HepG2 (cell line): ENCODE data around the gene AHCY. TPM values are rescaled to one million over a fixed set of nuclear protein-coding genes. Genes with fewer than 3 reads are reported as not detected.
A peak's percentile ranks its signal among the peaks of the same experiment; 100 is the strongest.

Experiments
- BATF2 ChIP-seq: sonication (generic); formaldehyde crosslinking; IDR thresholded peaks from 2 replicates; pipeline ENCODE4 v1.8.0; 2022; ENCODE audit warnings: mild to moderate bottlenecking, missing genetic modification reagents, moderate library complexity
- BHLHE40 ChIP-seq: IDR thresholded peaks from 2 replicates; pipeline ENCODE4 v1.6.1; 2011; ENCODE audit warnings: low read length, improper control_type of control experiment
- DDIT3 ChIP-seq: sonication (generic); formaldehyde crosslinking; IDR thresholded peaks from 2 replicates; pipeline ENCODE4 v1.4.0; 2020; ENCODE audit warnings: mild to moderate bottlenecking, missing genetic modification reagents
- ELF3 ChIP-seq: IDR thresholded peaks from 2 replicates; pipeline ENCODE4 v1.6.1; 2016; ENCODE audit warnings: missing genetic modification reagents, missing compliant biosample characterization
- ERF ChIP-seq: IDR thresholded peaks from 2 replicates; pipeline ENCODE4 v1.6.1; 2018; ENCODE audit warnings: missing biosample characterization, missing genetic modification reagents
- FOXP4 ChIP-seq: sonication (generic); formaldehyde crosslinking; IDR thresholded peaks from 2 replicates; pipeline ENCODE4 v1.4.0; 2020; ENCODE audit warnings: missing genetic modification reagents
- GATA4 ChIP-seq: sonication (generic); IDR thresholded peaks from 2 replicates; pipeline ENCODE4 v1.6.1; 2016; ENCODE audit warnings: antibody characterized with exemption, low read depth, borderline replicate concordance
- GZF1 ChIP-seq: sonication (generic); formaldehyde crosslinking; IDR thresholded peaks from 2 replicates; pipeline ENCODE4 v1.5.1; 2020; ENCODE audit warnings: mild to moderate bottlenecking, missing genetic modification reagents
- HMG20B ChIP-seq: conservative IDR thresholded peaks from 2 replicates; pipeline ENCODE4 v1.6.1; 2016; ENCODE audit warnings: missing genetic modification reagents, missing compliant biosample characterization
- HNF1B ChIP-seq: sonication (generic); formaldehyde crosslinking; IDR thresholded peaks from 2 replicates; pipeline ENCODE4 v1.5.1; 2020; ENCODE audit warnings: mild to moderate bottlenecking, moderate library complexity, missing genetic modification reagents
- KLF13 ChIP-seq: sonication (generic); formaldehyde crosslinking; IDR thresholded peaks from 2 replicates; pipeline ENCODE4 v1.4.0; 2020; ENCODE audit warnings: mild to moderate bottlenecking, missing genetic modification reagents
- MEF2D ChIP-seq: sonication (generic); formaldehyde crosslinking; IDR thresholded peaks from 2 replicates; pipeline ENCODE4 v1.5.1; 2020; ENCODE audit warnings: mild to moderate bottlenecking, missing genetic modification reagents
- NR2F1 ChIP-seq, 2 experiments: fragments of 450-650 bp in 1 of 2; formaldehyde crosslinking in 1 of 2; IDR thresholded peaks; 2 replicates each; pipeline versions ENCODE4 v1.5.0 to v1.6.1; 2016 to 2020; ENCODE audit warnings: mild to moderate bottlenecking in 1 of 2, missing compliant biosample characterization in 1 of 2, missing genetic modification reagents in 1 of 2, moderate library complexity in 1 of 2
- PHF5A ChIP-seq: IDR thresholded peaks from one replicate; pipeline ENCODE4 v1.6.1; 2018; ENCODE audit warnings: low read depth, missing genetic modification reagents; ENCODE audit not compliant: unreplicated experiment
- POLR2G ChIP-seq: fragments of 200-400 bp; formaldehyde crosslinking; IDR thresholded peaks from 2 replicates; pipeline ENCODE4 v1.6.1; 2018; ENCODE audit warnings: mild to moderate bottlenecking, low read depth, low read length, moderate library complexity
- SNAPC2 ChIP-seq: sonication (generic); formaldehyde crosslinking; IDR thresholded peaks from 2 replicates; pipeline ENCODE4 v1.8.1; 2022; ENCODE audit warnings: mild to moderate bottlenecking, missing genetic modification reagents
- WIZ ChIP-seq: sonication (generic); formaldehyde crosslinking; IDR thresholded peaks from 2 replicates; pipeline ENCODE4 v1.5.1; 2020; ENCODE audit warnings: mild to moderate bottlenecking, missing genetic modification reagents
- ZFP36 ChIP-seq: fragments of 150-350 bp; IDR thresholded peaks from 2 replicates; pipeline ENCODE4 v1.6.1; 2018; ENCODE audit warnings: borderline replicate concordance, low read length, low read depth; ENCODE audit not compliant: partially characterized antibody
- ZNF12 ChIP-seq: sonication (generic); formaldehyde crosslinking; IDR thresholded peaks from 2 replicates; pipeline ENCODE4 v1.5.0; 2020; ENCODE audit warnings: missing genetic modification reagents
- ZNF143 ChIP-seq: sonication (generic); formaldehyde crosslinking; IDR thresholded peaks from 2 replicates; pipeline ENCODE4 v1.4.0; 2020; ENCODE audit warnings: missing genetic modification reagents
- ZNF512 ChIP-seq: sonication (generic); formaldehyde crosslinking; IDR thresholded peaks from 2 replicates; pipeline ENCODE4 v1.4.0; 2020; ENCODE audit warnings: mild to moderate bottlenecking, missing genetic modification reagents
- ZNF598 ChIP-seq: sonication (generic); formaldehyde crosslinking; IDR thresholded peaks from 2 replicates; pipeline ENCODE4 v1.5.1; 2020; ENCODE audit warnings: mild to moderate bottlenecking, missing genetic modification reagents, borderline replicate concordance
- ZNF878 ChIP-seq: sonication (generic); formaldehyde crosslinking; IDR thresholded peaks from 2 replicates; pipeline ENCODE4 v1.8.1; 2023; ENCODE audit warnings: mild to moderate bottlenecking, missing genetic modification reagents, moderate library complexity
- ZNF891 ChIP-seq: sonication (generic); formaldehyde crosslinking; IDR thresholded peaks from 2 replicates; pipeline ENCODE4 v1.5.0; 2020; ENCODE audit warnings: mild to moderate bottlenecking, missing genetic modification reagents
- polyA plus RNA-seq, 8 experiments: library from polyadenylated mRNA; depleted of rRNA in 3 of 8; stranded (reverse) in 7 of 8; unstranded in 1 of 8; fragments of >200 nt; fragmentation: Illumina TruSeq in 4 of 8; extraction: Trizol in 4 of 8; gene quantifications; 2 replicates each; pipeline versions ENCODE4 v1.2.1 to v1.2.3, GENCODE V29; 2011 to 2016; ENCODE audit warnings: low read depth in 4 of 8, missing spikeins in 1 of 8, mixed read lengths in 1 of 8; ENCODE audit not compliant: insufficient read depth in 1 of 8
- total RNA-seq, 5 experiments: library from RNA; depleted of rRNA; stranded (reverse); fragments of >200 nt; fragmentation: Illumina TruSeq; extraction: Trizol; gene quantifications; 2 replicates each; pipeline ENCODE4 v1.2.3, GENCODE V29; 2016; ENCODE audit warnings: low read depth in 1 of 5

AHCY gene
- total and polyA plus RNA-seq, 2 of the 13 experiments (the other 11 are each of a cell fraction or from before 2014, with no cell fraction given) = 407 to 419 TPM

GRCh38 chr20:34302723-34303533, at the start of gene AHCY (continued):
- TF ChIP-seq WIZ (CRISPR knock-in tag) (peak; percentile 95), ZNF12 (CRISPR knock-in tag) (peak; percentile 8; the same call in 1 of the 2 replicates), GATA4 (peak; percentile 74), ZNF512 (CRISPR knock-in tag) (no peak), KLF13 (CRISPR knock-in tag) (peak; percentile 93; the same call in 1 of the 2 replicates), MEF2D (peak; percentile 23; the same call in 1 of the 2 replicates), ZNF891 (peak; percentile 96), ZNF598 (CRISPR knock-in tag) (peak; percentile 88), HNF1B (peak; percentile 96), PHF5A (peak; percentile 95), BATF2 (0 out of 2 replicates have a peak, but pooled peaks have one; percentile 49), ERF (peak; percentile 96), POLR2G (peak; percentile 98), ZNF878 (peak; percentile 44), FOXP4 (CRISPR knock-in tag) (peak; percentile 76), NR2F1 (CRISPR knock-in tag; IDR thresholded peaks at IDR 0.05) (no peak; a peak in 1 of 4 replicates), SNAPC2 (peak; percentile 85; the same call in 1 of the 2 replicates), GZF1 (no peak), BHLHE40 (no peak), ZNF143 (CRISPR knock-in tag) (peak; percentile 98), DDIT3 (no peak; the same call in 1 of the 2 replicates), HMG20B (CRISPR knock-in tag) (peak; percentile 19; the same call in 1 of the 2 replicates), ELF3 (CRISPR knock-in tag) (peak; percentile 87), ZFP36 (no peak)
